H54 (cell line): ENCODE measurements around the gene SH2B3.

ENCODE experiments used
- DNase-seq: peaks from one replicate; pipeline ENCODE4 v3.0.0; 2011; ENCODE audit warnings: low spot score, mixed read lengths; ENCODE audit not compliant: insufficient read length
- FAIRE-seq: peaks from 3 replicates; lab custom pipeline; 2011; peaks lifted over from hg19 to GRCh38; lab: Jason Lieb, UNC
- POLR2A ChIP-seq: IDR thresholded peaks from 2 replicates; pipeline ENCODE4 v1.6.1; 2011; ENCODE audit warnings: low read depth, mild to moderate bottlenecking, low read length

The SH2B3 gene

GRCh38 chr12:111444925-111445725 is 39.4 kb downstream of the SH2B3 start:
- no peak for TF ChIP-seq POLR2A
- no peak for FAIRE-seq
- DNase-seq, result no peak

GRCh38 chr12:111445726-111446581 is 40.2 kb downstream of the SH2B3 start:
- DNase-seq, result no peak
- TF ChIP-seq POLR2A, result no peak

GRCh38 chr12:111446631-111447570 is 41.2 kb downstream of the SH2B3 start:
- no peak for TF ChIP-seq POLR2A
- no peak for DNase-seq
- no peak for FAIRE-seq

More at GRCh38 chr12:111445726-111446581, 40.2 kb downstream of the SH2B3 start:
- FAIRE-seq, result no peak

- no peak for FAIRE-seq
- no peak for DNase-seq
- no peak for TF ChIP-seq POLR2A
Observed at GRCh38 chr12:111447571-111448265, 42.0 kb downstream of the SH2B3 start.

- no peak for FAIRE-seq
- no peak for DNase-seq
- TF ChIP-seq POLR2A, result no peak
Observed at GRCh38 chr12:111448266-111448830, 42.6 kb downstream of the SH2B3 start.

GRCh38 chr12:111448846-111449790 is 43.4 kb downstream of the SH2B3 start:
- DNase-seq, result no peak
- TF ChIP-seq POLR2A, result no peak
- FAIRE-seq, result no peak

GRCh38 chr12:111450676-111451075 is 45.0 kb downstream of the SH2B3 start:
- DNase-seq, result no peak
- FAIRE-seq, result no peak
- no peak for TF ChIP-seq POLR2A

- DNase-seq, result no peak
- TF ChIP-seq POLR2A, result no peak
- FAIRE-seq, result no peak
Observed at GRCh38 chr12:111451232-111451631, 45.5 kb downstream of the SH2B3 start.

GRCh38 chr12:111451649-111452129 is 46.0 kb downstream of the SH2B3 start:
- TF ChIP-seq POLR2A, result no peak
- DNase-seq (no peak), FAIRE-seq (no peak)

GRCh38 chr12:111453071-111453989 is 47.6 kb downstream of the SH2B3 start:
- TF ChIP-seq POLR2A, result no peak
- FAIRE-seq, result no peak
- DNase-seq, result no peak
